K562 (cell line): ENCODE results near the gene TAS2R13. TPM values are rescaled to one million over a fixed set of nuclear protein-coding genes. Genes with fewer than 3 reads are reported as not detected.

Experiments used
- ATAC-seq: fragments of 200-7000 bp; cut with Tn5 transposase; 3 replicates; pipeline ENCODE4 v1.9.1; 2020; ENCODE audit warnings: moderate library complexity
- BruUV-seq: library from RNA; stranded (reverse); fragments of 400-500 nt; replicated peaks from 2 replicates; lab custom pipeline; 2021; lab: Mats Ljungman, UMichigan
- CTCF ChIA-PET: fragments of 300-600 bp; formaldehyde crosslinking; extraction: SDS; loops from one replicate; lab custom pipeline; 2021; ENCODE audit warnings: low intra/inter-chr PET ratio; lab: Yijun Ruan, JAX
- POLR2A ChIA-PET: fragments of 300-600, 350-650 bp; sonication (Branson Sonifier 250); formaldehyde crosslinking; extraction: SDS; loops from one replicate; lab custom pipeline; 2021; ENCODE audit warnings: antibody characterized with exemption, inconsistent platforms; lab: Yijun Ruan, JAX
- DNase-seq, 4 experiments: peaks; one replicate each; pipeline versions ENCODE4 v3.0.0 to v3.0.0-alpha.2; 2011 to 2018; ENCODE audit warnings: low spot score in 3 of 4, mixed read lengths in 3 of 4; ENCODE audit errors: extremely low read depth in 1 of 4
- FAIRE-seq: peaks from 2 replicates; lab custom pipeline; 2011; peaks lifted over from hg19 to GRCh38; lab: Jason Lieb, UNC
- H2AFZ ChIP-seq: 2 replicates; pipeline ENCODE4 v1.6.0; 2011; ENCODE audit warnings: low read depth, low read length, control low read depth, inconsistent platforms
- H3K27ac ChIP-seq: fragments of 200-600 bp; 3 replicates; pipeline ENCODE4 v1.8.0; 2011; ENCODE audit warnings: low read depth, mild to moderate bottlenecking, control low read depth, inconsistent platforms, low read length, moderate library complexity, mixed read lengths; ENCODE audit errors: extremely low read depth
- H3K27me3 ChIP-seq, 2 experiments: fragments of 300-600 bp in 1 of 2; 2 replicates in 1 of 2; 3 replicates in 1 of 2; pipeline versions ENCODE4 v1.6.0 to v1.8.0; 2011; ENCODE audit warnings: inconsistent platforms in 2 of 2, low read length in 2 of 2, mild to moderate bottlenecking in 1 of 2, mixed read lengths in 1 of 2, moderate library complexity in 1 of 2; ENCODE audit not compliant: control insufficient read depth in 2 of 2, insufficient read depth in 2 of 2
- H3K36me3 ChIP-seq: fragments of 300-600 bp; 3 replicates; pipeline ENCODE4 v1.8.0; 2011; ENCODE audit warnings: mild to moderate bottlenecking, low read length, inconsistent platforms; ENCODE audit not compliant: control insufficient read depth, insufficient read depth
- H3K4me1 ChIP-seq, 2 experiments: fragments of 200-600 bp in 1 of 2; replicated peaks in 1 of 2; 2 replicates in 1 of 2; 3 replicates in 1 of 2; pipeline versions ENCODE4 v1.5.1 to v1.8.0; 2011; ENCODE audit warnings: inconsistent platforms in 2 of 2, low read length in 2 of 2, mild to moderate bottlenecking in 1 of 2, mixed read lengths in 1 of 2, moderate library complexity in 1 of 2; ENCODE audit not compliant: control insufficient read depth in 2 of 2, insufficient read depth in 2 of 2
- H3K4me2 ChIP-seq: 2 replicates; pipeline ENCODE4 v1.6.1; 2011; ENCODE audit warnings: low read length, control low read depth, inconsistent platforms, mixed read lengths; ENCODE audit not compliant: insufficient read depth
- H3K4me3 ChIP-seq: fragments of 200-600 bp; sonication (generic), shearing (Covaris generic); 2 replicates; pipeline ENCODE4 v1.5.1; 2016; ENCODE audit warnings: control low read depth, inconsistent platforms
- H3K79me2 ChIP-seq: fragments of 200-600 bp; 3 replicates; pipeline ENCODE4 v1.8.0; 2011; ENCODE audit warnings: low read length, inconsistent platforms; ENCODE audit not compliant: control insufficient read depth, insufficient read depth
- H3K9ac ChIP-seq, 2 experiments: 2 replicates each; pipeline versions ENCODE4 v1.6.0 to v1.6.1; 2011; ENCODE audit warnings: low read depth in 2 of 2, low read length in 2 of 2, control low read depth in 1 of 2, inconsistent platforms in 1 of 2, mild to moderate bottlenecking in 1 of 2, mixed read lengths in 1 of 2; ENCODE audit not compliant: insufficient read depth in 1 of 2
- H3K9me1 ChIP-seq: one replicate; pipeline ENCODE4 v1.6.0; 2011; ENCODE audit warnings: inconsistent platforms, mild to moderate bottlenecking, low read length, moderate library complexity; ENCODE audit not compliant: control insufficient read depth, insufficient read depth
- H3K9me3 ChIP-seq: replicated peaks from 2 replicates; pipeline ENCODE4 v1.5.1; 2011; ENCODE audit warnings: low read depth, low read length, inconsistent platforms; ENCODE audit not compliant: control insufficient read depth, insufficient read depth
- H4K20me1 ChIP-seq: replicated peaks from 2 replicates; pipeline ENCODE4 v1.6.1; 2011; ENCODE audit warnings: low read length, inconsistent platforms, mixed read lengths; ENCODE audit not compliant: control insufficient read depth, insufficient read depth
- ASH1L ChIP-seq: fragments of 450-650 bp; IDR thresholded peaks from 2 replicates; pipeline ENCODE4 v1.6.1; 2018; ENCODE audit warnings: borderline replicate concordance, mild to moderate bottlenecking, low read depth; ENCODE audit not compliant: partially characterized antibody
- BACH1 ChIP-seq: fragments of 200-800 bp; sonication (Bioruptor generic); IDR thresholded peaks from 2 replicates; pipeline ENCODE4 v1.6.1; 2016; ENCODE audit warnings: missing genetic modification characterization, missing compliant biosample characterization
- CAMTA2 ChIP-seq: fragments of 250-450 bp; sonication (Bioruptor Pico); conservative IDR thresholded peaks from 2 replicates; pipeline ENCODE4 v1.5.1; 2022
- COPS2 ChIP-seq: fragments of 450-650 bp; conservative IDR thresholded peaks from 2 replicates; pipeline ENCODE4 v1.6.1; 2016; ENCODE audit warnings: mild to moderate bottlenecking, moderate library complexity
- EGR1 ChIP-seq: fragments of 450-650 bp; conservative IDR thresholded peaks from 2 replicates; pipeline ENCODE4 v1.6.1; 2017; ENCODE audit warnings: mild to moderate bottlenecking
- EWSR1 ChIP-seq: fragments of 450-650 bp; IDR thresholded peaks from 2 replicates; pipeline ENCODE4 v1.6.1; 2018; ENCODE audit warnings: borderline replicate concordance, mild to moderate bottlenecking, low read depth, moderate library complexity; ENCODE audit not compliant: partially characterized antibody
- MAFF ChIP-seq: IDR thresholded peaks from 2 replicates; pipeline ENCODE4 v1.6.1; 2012; ENCODE audit warnings: low read length, improper control_type of control experiment
- MED1 ChIP-seq: sonication (generic); formaldehyde crosslinking; IDR thresholded peaks from 2 replicates; pipeline ENCODE4 v1.8.1; 2023; ENCODE audit warnings: missing genetic modification reagents, borderline replicate concordance
- PHB2 ChIP-seq: fragments of 450-650 bp; IDR thresholded peaks from 2 replicates; pipeline ENCODE4 v1.6.1; 2017; ENCODE audit warnings: low read depth
- PURB ChIP-seq: sonication (generic); formaldehyde crosslinking; IDR thresholded peaks from 2 replicates; pipeline ENCODE4 v1.9.0; 2021; ENCODE audit warnings: low read depth, mild to moderate bottlenecking, missing genetic modification reagents
- SIX5 ChIP-seq, 2 experiments: IDR thresholded peaks; 2 replicates each; pipeline ENCODE4 v1.6.1; 2011; ENCODE audit warnings: low read length in 2 of 2, borderline replicate concordance in 1 of 2, low read depth in 1 of 2, mild to moderate bottlenecking in 1 of 2, moderate library complexity in 1 of 2; ENCODE audit not compliant: insufficient read depth in 1 of 2
- TCFL5 ChIP-seq: fragments of 250-450 bp; sonication (Bioruptor Pico); conservative IDR thresholded peaks from 2 replicates; pipeline ENCODE4 v1.6.1; 2021; ENCODE audit warnings: mild to moderate bottlenecking, moderate library complexity, matching md5 sums
- U2AF2 ChIP-seq: fragments of 200-400 bp; formaldehyde crosslinking; optimal IDR thresholded peaks from 2 replicates; pipeline ENCODE3; 2017; ENCODE audit warnings: low read depth, mild to moderate bottlenecking, low read length
- ZNF551 ChIP-seq: fragments of 250-450 bp; sonication (Bioruptor Pico); IDR thresholded peaks from 2 replicates; pipeline ENCODE4 v1.5.0; 2021; ENCODE audit warnings: mild to moderate bottlenecking, moderate library complexity
- in situ Hi-C: fragments of 300-500 bp; cut with MboI; formaldehyde crosslinking; loops from 4 replicates; pipeline ENCODE4 v1.15.0; 2018; ENCODE audit warnings: inconsistent platforms, mixed read lengths
- intact Hi-C: fragments of 100-400 bp; cut with micrococcal nuclease; formaldehyde crosslinking; loops from 2 replicates; pipeline ENCODE4 v1.14.2; 2022
- polyA plus RNA-seq, 8 experiments: library from polyadenylated mRNA; depleted of rRNA in 4 of 8; stranded (reverse) in 5 of 8; unstranded in 3 of 8; fragments of >200 nt; fragmentation: Nextera tagmentation in 2 of 8; fragmentation: Illumina TruSeq in 1 of 8; extraction: Ambion mirVana in 2 of 8; extraction: Trizol in 1 of 8; gene quantifications; 2 replicates each; pipeline versions ENCODE4 v1.2.1 to v1.2.3, GENCODE V29; 2011 to 2014; ENCODE audit warnings: inconsistent platforms in 1 of 8, missing spikeins in 1 of 8
- total RNA-seq, 7 experiments: library from RNA; depleted of rRNA in 6 of 7; stranded (reverse); fragments of >200 nt in 6 of 7; fragmentation: Illumina TruSeq in 2 of 7; extraction: Trizol in 2 of 7; gene quantifications; 2 replicates each; pipeline versions ENCODE4 v1.2.1 to v1.2.3, GENCODE V29; 2011 to 2021; ENCODE audit warnings: low replicate concordance in 1 of 7
- TF ChIP-seq, protein P1 (sequence below): fragments of 450-650 bp; IDR thresholded peaks from 2 replicates; pipeline ENCODE4 v1.6.1; 2016
- TF ChIP-seq, protein P2 (sequence below): sonication (generic); formaldehyde crosslinking; IDR thresholded peaks from 2 replicates; pipeline ENCODE4 v1.8.0; 2022; ENCODE audit warnings: missing genetic modification reagents, mild to moderate bottlenecking, borderline replicate concordance

The TAS2R13 gene
- total and polyA plus RNA-seq, 9 of the 15 experiments (the other 6 are each of a cell fraction or from before 2014, with no cell fraction given), result 0.07 to 1.4 (median 0.52) TPM; not detected in 3

DNA sequence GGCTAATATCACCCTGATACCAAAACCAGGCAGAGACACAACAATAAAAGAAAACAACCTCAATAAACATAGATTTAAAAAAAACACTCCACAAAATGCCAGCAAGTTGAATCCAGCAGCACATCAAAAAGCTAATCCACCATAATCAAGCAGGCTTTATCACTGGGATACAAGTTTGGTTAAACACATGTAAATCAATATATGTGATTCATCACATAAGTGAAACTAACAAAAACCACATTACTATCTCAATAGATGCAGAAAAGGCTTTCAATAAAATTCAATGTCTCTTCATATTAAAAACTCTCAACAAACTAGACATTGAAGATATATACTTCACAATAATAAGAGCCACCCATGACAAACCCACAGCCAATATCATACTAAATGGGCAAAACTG is 46.7 kb upstream of the TAS2R13 start:
- H3K4me1 ChIP-seq, result no peaks in the 10 kb centered on the region
- FAIRE-seq (no peak), DNase-seq (no peak), ATAC-seq (no peak)
- H3K9me3 ChIP-seq, result no peaks in the 10 kb centered on the region
- no peaks in the 10 kb centered on the region for H3K9me1 ChIP-seq
- no peak overlapping the region for H3K4me3 ChIP-seq
- H4K20me1 ChIP-seq, result no peaks in the 10 kb centered on the region
- no peaks in the 10 kb centered on the region for H3K27me3 ChIP-seq
- no peak for TF ChIP-seq MAFF
- no peak for TF ChIP-seq COPS2
- no peak for TF ChIP-seq MED1 (CRISPR knock-in tag)
- no peak for TF ChIP-seq BACH1
- TF ChIP-seq, protein P1, sequence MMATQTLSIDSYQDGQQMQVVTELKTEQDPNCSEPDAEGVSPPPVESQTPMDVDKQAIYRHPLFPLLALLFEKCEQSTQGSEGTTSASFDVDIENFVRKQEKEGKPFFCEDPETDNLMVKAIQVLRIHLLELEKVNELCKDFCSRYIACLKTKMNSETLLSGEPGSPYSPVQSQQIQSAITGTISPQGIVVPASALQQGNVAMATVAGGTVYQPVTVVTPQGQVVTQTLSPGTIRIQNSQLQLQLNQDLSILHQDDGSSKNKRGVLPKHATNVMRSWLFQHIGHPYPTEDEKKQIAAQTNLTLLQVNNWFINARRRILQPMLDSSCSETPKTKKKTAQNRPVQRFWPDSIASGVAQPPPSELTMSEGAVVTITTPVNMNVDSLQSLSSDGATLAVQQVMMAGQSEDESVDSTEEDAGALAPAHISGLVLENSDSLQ, result no peak
- TF ChIP-seq ASH1L, result no peak
- TF ChIP-seq CAMTA2 (CRISPR knock-in tag), result no peak
- no peak for TF ChIP-seq PURB (CRISPR knock-in tag)
- TF ChIP-seq EWSR1, result no peak
- TF ChIP-seq, protein P2, sequence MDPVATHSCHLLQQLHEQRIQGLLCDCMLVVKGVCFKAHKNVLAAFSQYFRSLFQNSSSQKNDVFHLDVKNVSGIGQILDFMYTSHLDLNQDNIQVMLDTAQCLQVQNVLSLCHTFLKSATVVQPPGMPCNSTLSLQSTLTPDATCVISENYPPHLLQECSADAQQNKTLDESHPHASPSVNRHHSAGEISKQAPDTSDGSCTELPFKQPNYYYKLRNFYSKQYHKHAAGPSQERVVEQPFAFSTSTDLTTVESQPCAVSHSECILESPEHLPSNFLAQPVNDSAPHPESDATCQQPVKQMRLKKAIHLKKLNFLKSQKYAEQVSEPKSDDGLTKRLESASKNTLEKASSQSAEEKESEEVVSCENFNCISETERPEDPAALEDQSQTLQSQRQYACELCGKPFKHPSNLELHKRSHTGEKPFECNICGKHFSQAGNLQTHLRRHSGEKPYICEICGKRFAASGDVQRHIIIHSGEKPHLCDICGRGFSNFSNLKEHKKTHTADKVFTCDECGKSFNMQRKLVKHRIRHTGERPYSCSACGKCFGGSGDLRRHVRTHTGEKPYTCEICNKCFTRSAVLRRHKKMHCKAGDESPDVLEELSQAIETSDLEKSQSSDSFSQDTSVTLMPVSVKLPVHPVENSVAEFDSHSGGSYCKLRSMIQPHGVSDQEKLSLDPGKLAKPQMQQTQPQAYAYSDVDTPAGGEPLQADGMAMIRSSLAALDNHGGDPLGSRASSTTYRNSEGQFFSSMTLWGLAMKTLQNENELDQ (CRISPR knock-in tag), result no peak
- no peak for TF ChIP-seq EGR1
- no peak for TF ChIP-seq U2AF2
- TF ChIP-seq TCFL5, result no peak
- no peak for TF ChIP-seq SIX5 (IDR thresholded peaks at IDR 0.05; ENCODE audit: borderline replicate concordance in 1 of 2, insufficient read depth in 1 of 2, low read depth in 1 of 2, low read length in 2 of 2)
- no peak for TF ChIP-seq PHB2
- no peak for TF ChIP-seq ZNF551 (CRISPR knock-in tag)
- no peak overlapping the region for H3K27ac ChIP-seq
- intact Hi-C loops, result no loop called here
- CTCF ChIA-PET, result no interaction called here
- H3K36me3 ChIP-seq, result no peaks in the 10 kb centered on the region
- POLR2A ChIA-PET, result no interaction called here
- no peaks in the 10 kb centered on the region for H3K79me2 ChIP-seq
- BruUV-seq, result no TSS peak
- no peak overlapping the region for H3K9ac ChIP-seq
- no peak overlapping the region for H2AFZ ChIP-seq
- in situ Hi-C loops, result no loop called here
- no peak overlapping the region for H3K4me2 ChIP-seq
